Calu3 (cell line): ENCODE data around the gene SLC10A1. TPM values are rescaled to one million over a fixed set of nuclear protein-coding genes. Genes with fewer than 3 reads are reported as not detected.

ENCODE experiments used
- BruUV-seq: library from RNA; stranded (reverse); fragments of 400-500 nt; replicated peaks from 2 replicates; lab custom pipeline; 2021; lab: Mats Ljungman, UMichigan
- CTCF ChIA-PET: fragments of 300-600 bp; sonication (Branson Sonifier 250); formaldehyde crosslinking; loops from one replicate; lab custom pipeline; 2022; ENCODE audit warnings: antibody characterized with exemption; lab: Charles Lee
- DNase-seq: peaks from one replicate; pipeline ENCODE4 v3.0.0; 2022
- H3K27ac Mint-ChIP-seq: one replicate; pipeline ENCODE4 v1.8.0; 2022; ENCODE audit warnings: mixed read lengths; ENCODE audit not compliant: unreplicated experiment
- H3K27me3 Mint-ChIP-seq: one replicate; pipeline ENCODE4 v1.8.0; 2022; ENCODE audit warnings: mixed read lengths; ENCODE audit not compliant: unreplicated experiment
- H3K36me3 Mint-ChIP-seq: one replicate; pipeline ENCODE4 v1.8.0; 2022; ENCODE audit warnings: mild to moderate bottlenecking, moderate library complexity, mixed read lengths; ENCODE audit not compliant: insufficient read depth, unreplicated experiment
- H3K4me1 Mint-ChIP-seq: one replicate; pipeline ENCODE4 v1.8.0; 2022; ENCODE audit warnings: mild to moderate bottlenecking, low read depth, mixed read lengths; ENCODE audit not compliant: unreplicated experiment
- H3K4me3 Mint-ChIP-seq: one replicate; pipeline ENCODE4 v1.8.0; 2022; ENCODE audit warnings: mild to moderate bottlenecking, low read depth, moderate library complexity, mixed read lengths; ENCODE audit not compliant: unreplicated experiment
- H3K9me3 Mint-ChIP-seq: one replicate; pipeline ENCODE4 v1.8.0; 2022; ENCODE audit warnings: low read depth, mixed read lengths; ENCODE audit not compliant: unreplicated experiment
- intact Hi-C: fragments of 100-400 bp; cut with micrococcal nuclease; formaldehyde crosslinking; loops from one replicate; pipeline ENCODE4 v1.10.0; 2022; ENCODE audit not compliant: unreplicated experiment
- total RNA-seq: library from RNA; stranded (reverse); gene quantifications from 2 replicates; pipeline ENCODE4 v1.2.3, GENCODE V29; 2022
- TF ChIP-seq, protein P1 (sequence below): fragments of 200-600 bp; IDR thresholded peaks from one replicate; pipeline ENCODE4 v1.8.0; 2022; ENCODE audit warnings: antibody characterized with exemption; ENCODE audit not compliant: unreplicated experiment

The SLC10A1 gene
- total RNA-seq, 1 experiment from 2014 or later = not detected

DNA sequence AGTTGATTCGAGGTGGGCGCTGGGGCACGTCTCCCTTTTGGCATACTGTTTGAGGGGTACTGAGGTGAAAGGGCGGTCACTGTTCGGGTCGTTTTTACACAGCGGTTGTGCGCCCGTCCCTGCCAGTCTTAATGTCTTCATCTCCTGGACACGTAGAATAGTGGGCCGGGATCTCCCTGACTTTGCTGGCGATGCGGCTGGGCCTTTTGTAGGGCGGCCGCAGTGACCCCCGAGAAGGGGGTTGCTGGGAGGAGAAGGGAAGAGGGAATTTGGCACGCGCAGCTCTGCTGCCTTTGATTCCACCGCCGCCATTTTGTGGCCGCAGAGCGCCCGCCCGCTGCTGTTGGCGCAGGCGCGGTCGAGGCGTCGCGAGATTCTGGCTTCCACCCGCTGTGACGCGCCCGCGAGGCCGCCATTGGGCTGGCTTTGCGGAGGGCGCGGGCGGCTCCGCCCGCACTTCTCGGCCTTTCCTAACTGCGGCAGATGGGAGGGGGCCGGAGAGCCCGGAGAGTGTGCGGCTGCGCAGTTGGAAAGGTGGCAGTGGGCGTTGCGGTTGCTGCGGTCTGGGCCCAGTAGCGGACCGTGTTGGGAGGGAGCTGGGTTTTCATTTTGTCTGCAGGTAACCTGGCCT, 29.6 kb downstream of the SLC10A1 start:
- TF ChIP-seq, protein P1, sequence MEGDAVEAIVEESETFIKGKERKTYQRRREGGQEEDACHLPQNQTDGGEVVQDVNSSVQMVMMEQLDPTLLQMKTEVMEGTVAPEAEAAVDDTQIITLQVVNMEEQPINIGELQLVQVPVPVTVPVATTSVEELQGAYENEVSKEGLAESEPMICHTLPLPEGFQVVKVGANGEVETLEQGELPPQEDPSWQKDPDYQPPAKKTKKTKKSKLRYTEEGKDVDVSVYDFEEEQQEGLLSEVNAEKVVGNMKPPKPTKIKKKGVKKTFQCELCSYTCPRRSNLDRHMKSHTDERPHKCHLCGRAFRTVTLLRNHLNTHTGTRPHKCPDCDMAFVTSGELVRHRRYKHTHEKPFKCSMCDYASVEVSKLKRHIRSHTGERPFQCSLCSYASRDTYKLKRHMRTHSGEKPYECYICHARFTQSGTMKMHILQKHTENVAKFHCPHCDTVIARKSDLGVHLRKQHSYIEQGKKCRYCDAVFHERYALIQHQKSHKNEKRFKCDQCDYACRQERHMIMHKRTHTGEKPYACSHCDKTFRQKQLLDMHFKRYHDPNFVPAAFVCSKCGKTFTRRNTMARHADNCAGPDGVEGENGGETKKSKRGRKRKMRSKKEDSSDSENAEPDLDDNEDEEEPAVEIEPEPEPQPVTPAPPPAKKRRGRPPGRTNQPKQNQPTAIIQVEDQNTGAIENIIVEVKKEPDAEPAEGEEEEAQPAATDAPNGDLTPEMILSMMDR = no peak
- Mint-ChIP-seq H3K27me3 (no peaks in the 10 kb centered on the region), H3K27ac (peak overlapping the region; percentile 98), H3K4me3 (peak overlapping the region; percentile 100), H3K36me3 (peaks cover 59% of the 10 kb centered on the region), H3K9me3 (peaks cover 3% of the 10 kb centered on the region), H3K4me1 (peaks cover 17% of the 10 kb centered on the region)
- DNase-seq = peak; percentile 94
- intact Hi-C loops = no loop called here
- no TSS peak for BruUV-seq
- CTCF ChIA-PET = interaction anchor here (0.7 to 1.0 kb wide), 3 partner anchors 16 to 109 kb away, joined by 3 read pairs; no protein-coding TSS in a partner anchor

DNA sequence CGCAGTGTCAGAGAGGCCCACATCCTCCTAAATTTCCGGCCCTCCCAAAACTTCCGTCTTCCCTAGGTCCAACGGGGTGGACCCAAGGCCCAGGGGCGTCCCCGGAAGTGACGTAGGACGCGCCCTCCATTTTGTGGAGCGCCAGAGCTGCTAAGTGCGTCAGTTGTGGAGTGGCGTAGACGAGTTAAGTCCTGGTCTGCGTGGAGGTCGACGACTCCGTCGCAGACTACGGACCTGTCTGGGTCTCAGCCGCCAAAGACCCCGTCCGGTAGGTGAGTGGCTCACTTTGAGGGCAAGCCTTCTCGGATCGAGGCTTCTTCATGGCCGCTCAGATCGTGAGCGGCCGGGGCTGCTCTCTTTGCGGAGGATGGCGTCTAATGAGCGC, 30.1 kb downstream of the SLC10A1 start, which contains the start of gene SRSF5:
Gene SRSF5, plus strand, starts transcription at position 159 of the 385 bp plus-strand sequence. CDS start 1,015 bp downstream, outside the sequence.
- Mint-ChIP-seq H3K36me3 (peaks cover 54% of the 10 kb centered on the region), H3K4me1 (peaks cover 17% of the 10 kb centered on the region), H3K9me3 (peaks cover 3% of the 10 kb centered on the region), H3K27me3 (no peaks in the 10 kb centered on the region), H3K4me3 (peak within 1 kb of the TSS; percentile 100), H3K27ac (peak within 1 kb of the TSS; percentile 98)
- BruUV-seq = no TSS peak
- TF ChIP-seq, protein P1 = no peak
- intact Hi-C loops = no loop called here
- DNase-seq = peak; percentile 94
- CTCF ChIA-PET = interaction anchor here (0.6 to 0.7 kb wide), 2 partner anchors 110 to 169 kb away, joined by 3 read pairs; no protein-coding TSS in a partner anchor

DNA sequence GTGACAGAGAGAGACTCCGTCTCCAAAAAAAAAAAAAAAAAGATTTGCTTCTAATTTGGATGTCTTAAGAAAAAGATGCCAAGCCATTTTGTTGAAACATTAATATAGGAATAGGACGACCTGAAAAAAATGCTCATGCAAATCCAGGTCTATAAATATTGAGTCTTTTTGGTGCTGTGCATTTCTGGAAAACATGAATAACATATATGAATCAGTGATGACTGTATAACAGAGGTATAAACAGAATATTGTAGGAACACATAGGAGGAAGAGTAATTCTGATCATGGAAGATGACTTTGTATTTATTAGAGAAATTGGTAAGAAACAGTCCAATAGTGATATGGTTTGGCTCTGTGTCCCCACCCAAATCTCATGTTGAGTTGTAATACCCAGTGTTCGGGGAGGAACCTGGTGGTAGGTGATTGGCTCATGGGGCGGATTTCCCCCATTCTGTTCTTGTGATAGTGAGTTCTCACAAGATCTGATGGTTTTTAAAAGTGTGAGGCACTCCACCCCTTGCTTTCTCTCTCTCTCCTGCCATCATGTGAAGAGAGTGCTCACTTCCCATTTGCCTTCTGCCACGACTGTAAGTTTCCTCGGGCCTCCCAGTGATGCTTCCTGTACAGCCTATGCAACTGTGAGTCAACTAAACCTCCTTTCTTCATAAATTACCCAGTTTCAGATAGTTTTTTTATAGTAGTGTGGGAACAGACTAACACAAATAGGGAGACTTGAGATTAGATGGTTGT, 33.1 kb downstream of the SLC10A1 start:
- intact Hi-C loops = no loop called here
- Mint-ChIP-seq H3K36me3 (peaks cover 26% of the 10 kb centered on the region), H3K9me3 (peaks cover 3% of the 10 kb centered on the region), H3K4me1 (peaks cover 8% of the 10 kb centered on the region), H3K4me3 (no peak overlapping the region), H3K27me3 (no peaks in the 10 kb centered on the region), H3K27ac (no peak overlapping the region)
- no TSS peak for BruUV-seq
- CTCF ChIA-PET = interaction anchor here (0.6 kb wide), 1 partner anchor 33 kb away, joined by 3 read pairs; no protein-coding TSS in a partner anchor
- no peak for DNase-seq
- TF ChIP-seq, protein P1 = no peak

DNA sequence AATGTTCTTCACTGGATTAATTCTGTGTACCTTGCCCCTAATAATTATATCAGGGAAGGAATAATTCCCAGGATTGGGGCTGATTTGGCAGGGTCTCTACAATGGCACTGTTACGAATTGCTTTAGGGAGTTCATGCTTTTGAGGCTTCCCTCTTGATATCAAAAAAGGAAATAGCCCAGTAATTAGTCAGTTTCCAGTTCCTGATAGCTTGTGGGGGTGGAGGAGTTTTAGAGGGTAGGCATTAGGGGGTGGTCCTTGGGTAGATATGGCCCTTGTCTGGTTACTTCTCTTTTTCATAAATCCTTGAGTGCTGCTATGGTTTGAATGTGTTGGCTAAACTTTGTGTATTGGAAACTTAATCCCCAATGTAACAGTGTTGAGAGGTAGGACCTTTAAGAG, 36.2 kb downstream of the SLC10A1 start:
- Mint-ChIP-seq H3K36me3 (no peaks in the 10 kb centered on the region), H3K27me3 (no peaks in the 10 kb centered on the region), H3K4me1 (no peaks in the 10 kb centered on the region), H3K4me3 (no peak overlapping the region), H3K27ac (no peak overlapping the region), H3K9me3 (peaks cover 3% of the 10 kb centered on the region)
- TF ChIP-seq, protein P1 = no peak
- BruUV-seq = no TSS peak
- CTCF ChIA-PET = no interaction called here
- intact Hi-C loops = no loop called here
- no peak for DNase-seq
